Loucy (cell line): ENCODE measurements around the gene CASK.

Experiments
- CTCF ChIP-seq: fragments of 200-600 bp; sonication (generic); conservative IDR thresholded peaks from 2 replicates; pipeline ENCODE4 v1.5.1; 2014; ENCODE audit warnings: mild to moderate bottlenecking, antibody characterized with exemption, low read length
- EZH2phosphoT487 ChIP-seq: fragments of 200-600 bp; IDR thresholded peaks from 2 replicates; pipeline ENCODE4 v1.6.1; 2018; ENCODE audit warnings: antibody characterized with exemption, mild to moderate bottlenecking, moderate library complexity, borderline replicate concordance

- TF ChIP-seq CTCF: no peak
- no peak for TF ChIP-seq EZH2phosphoT487
These were observed 238.4 kb downstream of the CASK start for GRCh38 chrX:41684940-41685339.
